Ovary (tissue), 3 donors: ENCODE data around the gene KHDC3L.

Experiments
- CTCF ChIP-seq, 3 donors: fragments of 450-650 bp in 2 of 3; fragments of 200-600 bp in 1 of 3; IDR thresholded peaks; one replicate each; pipeline versions ENCODE4 v1.5.1 to v1.8.0; 2016 to 2022; ENCODE audit warnings: antibody characterized with exemption in 3 of 3, mild to moderate bottlenecking in 1 of 3
- EP300 ChIP-seq: sonication (generic); formaldehyde crosslinking; IDR thresholded peaks from one replicate; pipeline ENCODE4 v1.6.1; 2017; ENCODE audit warnings: antibody characterized with exemption
- POLR2A ChIP-seq: fragments of 450-650 bp; IDR thresholded peaks from one replicate; pipeline ENCODE4 v1.6.1; 2017; ENCODE audit warnings: antibody characterized with exemption, mild to moderate bottlenecking, moderate library complexity
- donor health status: DM: no; HTN: no; CAD: no.

- TF ChIP-seq CTCF (IDR thresholded peaks at IDR 0.05), result no peak
- no peak for TF ChIP-seq POLR2A
- TF ChIP-seq EP300, result no peak
Measured at GRCh38 chr6:73353636-73354593, 8.5 kb upstream of the KHDC3L start, which contains the start of gene DPPA5.
